Neural progenitor cell (in vitro differentiated cells): ENCODE data around the gene WWTR1. TPM values are rescaled to one million over a fixed set of nuclear protein-coding genes. Genes with fewer than 3 reads are reported as not detected.

Experiments
- DNase-seq: peaks from one replicate; pipeline ENCODE4 v3.0.0-alpha.2; 2016; ENCODE audit warnings: low spot score
- H2AFZ ChIP-seq: fragments of 200-600 bp; sonication (generic); replicated peaks from 2 replicates; pipeline ENCODE4 v1.6.1; 2016; ENCODE audit warnings: antibody characterized with exemption
- H3F3A ChIP-seq: fragments of 200-600 bp; sonication (generic); 2 replicates; pipeline ENCODE4 v1.6.1; 2016; ENCODE audit warnings: antibody characterized with exemption, low read depth
- H3K27ac ChIP-seq: fragments of 200-600 bp; sonication (generic); 2 replicates; pipeline ENCODE4 v1.5.1; 2016; ENCODE audit warnings: mild to moderate bottlenecking
- H3K27me3 ChIP-seq: fragments of 200-600 bp; sonication (generic); 2 replicates; pipeline ENCODE4 v1.6.1; 2016; ENCODE audit warnings: mild to moderate bottlenecking, moderate library complexity
- H3K36me3 ChIP-seq: fragments of 200-600 bp; sonication (generic); 2 replicates; pipeline ENCODE4 v1.5.1; 2016
- H3K4me1 ChIP-seq: fragments of 200-600 bp; sonication (generic); 2 replicates; pipeline ENCODE4 v1.6.1; 2016; ENCODE audit warnings: mixed run types
- H3K4me2 ChIP-seq: fragments of 200-600 bp; sonication (generic); 2 replicates; pipeline ENCODE4 v1.6.1; 2016
- H3K4me3 ChIP-seq: fragments of 200-600 bp; sonication (generic); 2 replicates; pipeline ENCODE4 v1.5.1; 2016
- H3K79me2 ChIP-seq: fragments of 200-600 bp; sonication (generic); 2 replicates; pipeline ENCODE4 v1.6.1; 2016; ENCODE audit warnings: low read depth
- H3K9ac ChIP-seq: fragments of 200-600 bp; sonication (generic); 2 replicates; pipeline ENCODE4 v1.6.1; 2016
- H3K9me3 ChIP-seq: fragments of 200-600 bp; sonication (generic); 2 replicates; pipeline ENCODE4 v1.5.1; 2016; ENCODE audit warnings: low read depth
- H4K20me1 ChIP-seq: fragments of 200-600 bp; sonication (generic); 2 replicates; pipeline ENCODE4 v1.6.1; 2016; ENCODE audit warnings: low read depth
- H3K27ac Mint-ChIP-seq: 3 replicates; pipeline ENCODE4 v1.8.0; 2021; ENCODE audit warnings: mixed read lengths
- H3K27me3 Mint-ChIP-seq: 2 replicates; pipeline ENCODE4 v1.8.0; 2022; ENCODE audit warnings: low read depth, mild to moderate bottlenecking, inconsistent platforms, moderate library complexity, mixed read lengths; ENCODE audit not compliant: insufficient read depth
- H3K36me3 Mint-ChIP-seq: 3 replicates; pipeline ENCODE4 v1.8.0; 2021; ENCODE audit warnings: mixed read lengths
- H3K4me1 Mint-ChIP-seq: 3 replicates; pipeline ENCODE4 v1.8.0; 2021; ENCODE audit warnings: mixed read lengths
- H3K4me3 Mint-ChIP-seq: 3 replicates; pipeline ENCODE4 v1.8.0; 2021; ENCODE audit warnings: mild to moderate bottlenecking, moderate library complexity, mixed read lengths
- H3K9me3 Mint-ChIP-seq: 3 replicates; pipeline ENCODE4 v1.8.0; 2020; ENCODE audit warnings: mixed read lengths
- EZH2 ChIP-seq: fragments of 200-600 bp; sonication (generic); IDR thresholded peaks from 2 replicates; pipeline ENCODE4 v1.6.1; 2017; ENCODE audit warnings: antibody characterized with exemption, mild to moderate bottlenecking, moderate library complexity
- EZH2phosphoT487 ChIP-seq: fragments of 200-600 bp; sonication (generic); IDR thresholded peaks from 2 replicates; pipeline ENCODE4 v1.6.1; 2017; ENCODE audit warnings: antibody characterized with exemption
- total RNA-seq: library from RNA; depleted of rRNA; stranded (reverse); fragments of >200 nt; gene quantifications from 2 replicates; pipeline ENCODE4 v1.2.3, GENCODE V29; 2015; ENCODE audit warnings: low replicate concordance
- TF ChIP-seq, protein P1 (sequence below): fragments of 200-600 bp; sonication (generic); IDR thresholded peaks from 2 replicates; pipeline ENCODE4 v1.5.1; 2017; ENCODE audit warnings: antibody characterized with exemption, mild to moderate bottlenecking

WWTR1 gene
- total RNA-seq, 1 donor from 2014 or later: 13.9 TPM

DNA sequence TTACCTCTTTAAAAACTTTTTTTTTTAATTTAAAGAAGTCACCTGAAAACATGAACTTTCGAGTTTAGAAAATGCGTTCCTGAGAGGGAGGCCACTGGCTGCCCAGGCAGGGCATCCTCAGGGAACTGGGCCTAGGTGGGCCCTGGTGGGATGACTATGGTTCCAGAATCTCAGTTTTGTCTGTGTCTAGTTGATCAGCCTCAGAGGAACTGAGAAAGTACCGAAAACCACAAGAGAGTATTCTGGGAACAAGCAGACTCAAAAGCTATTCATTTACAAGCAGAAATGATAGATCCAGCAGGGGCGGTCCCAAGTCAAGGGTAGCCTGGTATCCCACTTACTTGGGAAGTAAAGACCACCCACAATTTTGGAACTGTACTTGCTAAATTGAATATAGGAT, 10.5 kb downstream of the WWTR1 start:
- Histone ChIP-seq H3K27ac (no peak overlapping the region), H3K27me3 (no peaks in the 10 kb centered on the region), H4K20me1 (no peaks in the 10 kb centered on the region), H3K36me3 (no peaks in the 10 kb centered on the region), H3K4me3 (no peak overlapping the region), H3K4me2 (no peak overlapping the region), H2AFZ (no peak overlapping the region), H3F3A (no peaks in the 10 kb centered on the region), H3K9ac (no peak overlapping the region), H3K9me3 (no peaks in the 10 kb centered on the region), H3K4me1 (no peaks in the 10 kb centered on the region), H3K79me2 (no peaks in the 10 kb centered on the region)
- Mint-ChIP-seq H3K27me3 (peaks cover 2% of the 10 kb centered on the region), H3K4me1 (no peaks in the 10 kb centered on the region), H3K4me3 (no peak overlapping the region), H3K27ac (no peak overlapping the region), H3K9me3 (peaks cover 4% of the 10 kb centered on the region), H3K36me3 (peaks cover 47% of the 10 kb centered on the region)
- DNase-seq: no peak
- TF ChIP-seq, protein P1, sequence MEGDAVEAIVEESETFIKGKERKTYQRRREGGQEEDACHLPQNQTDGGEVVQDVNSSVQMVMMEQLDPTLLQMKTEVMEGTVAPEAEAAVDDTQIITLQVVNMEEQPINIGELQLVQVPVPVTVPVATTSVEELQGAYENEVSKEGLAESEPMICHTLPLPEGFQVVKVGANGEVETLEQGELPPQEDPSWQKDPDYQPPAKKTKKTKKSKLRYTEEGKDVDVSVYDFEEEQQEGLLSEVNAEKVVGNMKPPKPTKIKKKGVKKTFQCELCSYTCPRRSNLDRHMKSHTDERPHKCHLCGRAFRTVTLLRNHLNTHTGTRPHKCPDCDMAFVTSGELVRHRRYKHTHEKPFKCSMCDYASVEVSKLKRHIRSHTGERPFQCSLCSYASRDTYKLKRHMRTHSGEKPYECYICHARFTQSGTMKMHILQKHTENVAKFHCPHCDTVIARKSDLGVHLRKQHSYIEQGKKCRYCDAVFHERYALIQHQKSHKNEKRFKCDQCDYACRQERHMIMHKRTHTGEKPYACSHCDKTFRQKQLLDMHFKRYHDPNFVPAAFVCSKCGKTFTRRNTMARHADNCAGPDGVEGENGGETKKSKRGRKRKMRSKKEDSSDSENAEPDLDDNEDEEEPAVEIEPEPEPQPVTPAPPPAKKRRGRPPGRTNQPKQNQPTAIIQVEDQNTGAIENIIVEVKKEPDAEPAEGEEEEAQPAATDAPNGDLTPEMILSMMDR: no peak
- no peak for TF ChIP-seq EZH2phosphoT487
- TF ChIP-seq EZH2: no peak

DNA sequence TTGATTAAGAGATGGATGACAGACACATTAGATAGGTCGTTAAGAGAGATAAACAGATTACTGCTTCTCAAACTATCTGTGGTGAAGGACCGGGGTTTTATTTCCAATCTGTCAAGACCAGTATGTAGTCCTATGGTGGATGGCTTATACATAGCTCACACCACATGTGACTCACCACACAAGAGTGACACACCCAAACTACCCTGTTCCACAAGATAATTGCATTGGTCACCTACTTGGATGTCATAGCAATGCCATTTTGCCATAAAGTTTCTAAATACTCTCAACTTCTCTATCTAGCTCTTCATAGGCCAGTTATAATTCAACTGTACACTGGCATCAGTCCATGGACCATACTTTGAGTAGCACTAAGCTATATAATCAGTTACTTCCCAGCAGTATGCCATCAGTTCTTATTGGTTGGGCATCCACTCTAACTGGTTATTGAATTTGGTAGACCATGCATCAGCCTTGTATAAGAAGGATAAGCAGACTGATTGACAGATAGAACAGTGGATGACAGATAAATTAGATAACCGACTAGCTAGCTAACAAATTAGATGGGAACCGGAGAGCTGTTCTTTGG, 11.6 kb downstream of the WWTR1 start:
- H3K4me1 ChIP-seq: peaks cover 6% of the 10 kb centered on the region
- H3K9me3 ChIP-seq: no peaks in the 10 kb centered on the region
- H3K9ac ChIP-seq: no peak overlapping the region
- no peak overlapping the region for H3K4me2 ChIP-seq
- no peaks in the 10 kb centered on the region for H3K79me2 ChIP-seq
- Mint-ChIP-seq H3K4me3 (no peak overlapping the region), H3K27ac (no peak overlapping the region), H3K36me3 (peaks cover 44% of the 10 kb centered on the region), H3K4me1 (no peaks in the 10 kb centered on the region), H3K9me3 (peaks cover 2% of the 10 kb centered on the region), H3K27me3 (peaks cover 2% of the 10 kb centered on the region)
- H3K27ac ChIP-seq: no peak overlapping the region
- H3K36me3 ChIP-seq: no peaks in the 10 kb centered on the region
- TF ChIP-seq, protein P1: no peak
- TF ChIP-seq EZH2: no peak
- no peak for TF ChIP-seq EZH2phosphoT487
- H3K27me3 ChIP-seq: no peaks in the 10 kb centered on the region
- no peak for DNase-seq
- H3K4me3 ChIP-seq: no peak overlapping the region
- peaks cover 4% of the 10 kb centered on the region for H3F3A ChIP-seq
- H2AFZ ChIP-seq: no peak overlapping the region
- H4K20me1 ChIP-seq: no peaks in the 10 kb centered on the region

DNA sequence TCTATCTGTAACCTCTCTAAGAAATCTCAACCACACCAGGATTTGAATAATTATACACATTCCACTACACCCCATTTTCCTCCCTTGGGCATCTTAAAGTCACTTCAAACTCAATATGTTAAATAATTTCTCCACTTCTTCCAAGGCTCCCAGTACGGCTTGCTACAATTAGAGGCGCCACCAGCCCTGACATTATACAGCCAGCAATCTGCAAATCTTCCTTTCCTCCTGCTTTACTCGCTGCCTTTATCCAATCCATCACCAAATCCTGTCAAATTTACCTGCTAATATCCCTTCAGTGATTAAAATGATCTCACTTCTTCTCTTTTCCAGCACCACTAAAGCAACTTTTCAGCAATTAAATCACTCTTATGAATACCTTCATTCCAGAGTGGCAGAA, 13.9 kb downstream of the WWTR1 start:
- Mint-ChIP-seq H3K36me3 (peaks cover 33% of the 10 kb centered on the region), H3K27me3 (peaks cover 2% of the 10 kb centered on the region), H3K4me1 (no peaks in the 10 kb centered on the region), H3K4me3 (no peak overlapping the region), H3K9me3 (no peaks in the 10 kb centered on the region), H3K27ac (no peak overlapping the region)
- Histone ChIP-seq H3K9me3 (no peaks in the 10 kb centered on the region), H3K4me3 (no peak overlapping the region), H4K20me1 (no peaks in the 10 kb centered on the region), H3K79me2 (no peaks in the 10 kb centered on the region), H3K4me2 (no peak overlapping the region), H3F3A (peaks cover 4% of the 10 kb centered on the region), H3K36me3 (no peaks in the 10 kb centered on the region), H3K27me3 (no peaks in the 10 kb centered on the region), H3K4me1 (peaks cover 11% of the 10 kb centered on the region), H2AFZ (no peak overlapping the region), H3K27ac (no peak overlapping the region), H3K9ac (no peak overlapping the region)
- no peak for DNase-seq
- TF ChIP-seq, protein P1: no peak
- TF ChIP-seq EZH2 (no peak), EZH2phosphoT487 (no peak)
